SH-SY5Y (cell line): ENCODE results near the gene DGCR6L.

Source experiments
- GATA2 ChIP-seq: IDR thresholded peaks from 2 replicates; pipeline ENCODE4 v1.6.1; 2011; ENCODE audit warnings: mild to moderate bottlenecking, low read depth, low read length
- GATA3 ChIP-seq: IDR thresholded peaks from 2 replicates; pipeline ENCODE4 v1.6.1; 2011; ENCODE audit warnings: low read depth, mild to moderate bottlenecking, low read length, moderate library complexity

GRCh38 chr22:20291604-20292063 lies 28.2 kb downstream of the DGCR6L start:
- TF ChIP-seq GATA2 (no peak), GATA3 (no peak)
